ENCODE results near the gene ZNF268. TPM values are rescaled to one million over a fixed set of nuclear protein-coding genes. Genes with fewer than 3 reads are reported as not detected.

ZNF268 gene
- total and polyA plus RNA-seq, 10 of the 15 experiments (the other 5 are each of a cell fraction or from before 2014, with no cell fraction given): 9.4 to 23.2 (median 15.3) TPM

DNA sequence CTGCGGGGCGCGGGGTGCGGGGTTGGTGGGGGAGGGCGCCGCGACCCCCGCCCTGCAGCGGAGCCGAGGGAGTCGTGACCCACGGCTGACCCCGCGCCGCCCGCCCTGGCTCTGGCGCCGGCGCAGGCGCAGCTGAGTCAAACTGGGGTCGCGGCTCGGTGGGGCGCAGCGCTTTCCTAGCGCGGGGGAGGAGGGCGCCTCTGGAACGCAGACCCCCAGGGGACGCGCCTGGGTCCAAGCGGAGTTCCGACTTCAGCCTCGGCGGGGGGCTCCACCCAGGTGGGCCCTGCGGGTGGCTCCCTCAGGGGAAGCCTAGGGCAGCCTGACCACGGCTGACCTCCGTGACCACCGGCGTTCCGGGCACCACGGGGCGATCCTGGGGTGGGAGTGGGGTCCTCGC lies 54.8 kb downstream of the ZNF268 start:
- Histone ChIP-seq H2AFZ (ENCODE audit: control insufficient read depth, low read depth, low read length) (no peak overlapping the region), H3K4me2 (ENCODE audit: control insufficient read depth, insufficient read depth) (no peak overlapping the region), H4K20me1 (ENCODE audit: control insufficient read depth, insufficient read depth) (no peaks in the 10 kb centered on the region), H3K9ac (ENCODE audit: control insufficient read depth, insufficient read depth, low read length) (no peak overlapping the region), H3K27ac (ENCODE audit: control insufficient read depth, insufficient read depth) (no peak overlapping the region), H3K79me2 (ENCODE audit: control insufficient read depth, insufficient read depth, low read length) (no peaks in the 10 kb centered on the region), H3K4me1 (ENCODE audit: control insufficient read depth, insufficient read depth, low read length) (no peaks in the 10 kb centered on the region), H3K36me3 (ENCODE audit: control insufficient read depth in 2 of 2, insufficient read depth in 2 of 2, low read length in 1 of 2) (no peaks in the 10 kb centered on the region), H3K9me3 (replicated peaks; ENCODE audit: control insufficient read depth, insufficient read depth, low read length) (no peaks in the 10 kb centered on the region; the same call in 2 of the 3 replicates), H3K4me3 (no peak overlapping the region), H3K27me3 (replicated peaks in 1 of 2; ENCODE audit: control insufficient read depth in 2 of 2, insufficient read depth in 2 of 2, low read length in 1 of 2) (no peaks in the 10 kb centered on the region)
- in situ Hi-C loops (cut with MboI) (no loop called here), intact Hi-C loops (cut with micrococcal nuclease; ENCODE audit: unreplicated experiment) (no loop called here)
- POLR2A ChIA-PET: no interaction called here
- no peak for FAIRE-seq
- TF ChIP-seq, protein P1, sequence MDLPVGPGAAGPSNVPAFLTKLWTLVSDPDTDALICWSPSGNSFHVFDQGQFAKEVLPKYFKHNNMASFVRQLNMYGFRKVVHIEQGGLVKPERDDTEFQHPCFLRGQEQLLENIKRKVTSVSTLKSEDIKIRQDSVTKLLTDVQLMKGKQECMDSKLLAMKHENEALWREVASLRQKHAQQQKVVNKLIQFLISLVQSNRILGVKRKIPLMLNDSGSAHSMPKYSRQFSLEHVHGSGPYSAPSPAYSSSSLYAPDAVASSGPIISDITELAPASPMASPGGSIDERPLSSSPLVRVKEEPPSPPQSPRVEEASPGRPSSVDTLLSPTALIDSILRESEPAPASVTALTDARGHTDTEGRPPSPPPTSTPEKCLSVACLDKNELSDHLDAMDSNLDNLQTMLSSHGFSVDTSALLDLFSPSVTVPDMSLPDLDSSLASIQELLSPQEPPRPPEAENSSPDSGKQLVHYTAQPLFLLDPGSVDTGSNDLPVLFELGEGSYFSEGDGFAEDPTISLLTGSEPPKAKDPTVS (IDR thresholded peaks at IDR 0.05; ENCODE audit: low read depth, low read length): no peak
- TF ChIP-seq, protein P2, sequence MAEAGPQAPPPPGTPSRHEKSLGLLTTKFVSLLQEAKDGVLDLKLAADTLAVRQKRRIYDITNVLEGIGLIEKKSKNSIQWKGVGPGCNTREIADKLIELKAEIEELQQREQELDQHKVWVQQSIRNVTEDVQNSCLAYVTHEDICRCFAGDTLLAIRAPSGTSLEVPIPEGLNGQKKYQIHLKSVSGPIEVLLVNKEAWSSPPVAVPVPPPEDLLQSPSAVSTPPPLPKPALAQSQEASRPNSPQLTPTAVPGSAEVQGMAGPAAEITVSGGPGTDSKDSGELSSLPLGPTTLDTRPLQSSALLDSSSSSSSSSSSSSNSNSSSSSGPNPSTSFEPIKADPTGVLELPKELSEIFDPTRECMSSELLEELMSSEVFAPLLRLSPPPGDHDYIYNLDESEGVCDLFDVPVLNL (IDR thresholded peaks at IDR 0.05; ENCODE audit: low read depth, low read length): no peak
- TF ChIP-seq ESRRA (IDR thresholded peaks at IDR 0.05; ENCODE audit: low read length): no peak
- no peak for TF ChIP-seq HDGF (IDR thresholded peaks at IDR 0.05)
- no peak for TF ChIP-seq PAX8 (IDR thresholded peaks at IDR 0.05)
- no peak for TF ChIP-seq YY1 (IDR thresholded peaks at IDR 0.05; ENCODE audit: low read depth, low read length)
- TF ChIP-seq, protein P3, sequence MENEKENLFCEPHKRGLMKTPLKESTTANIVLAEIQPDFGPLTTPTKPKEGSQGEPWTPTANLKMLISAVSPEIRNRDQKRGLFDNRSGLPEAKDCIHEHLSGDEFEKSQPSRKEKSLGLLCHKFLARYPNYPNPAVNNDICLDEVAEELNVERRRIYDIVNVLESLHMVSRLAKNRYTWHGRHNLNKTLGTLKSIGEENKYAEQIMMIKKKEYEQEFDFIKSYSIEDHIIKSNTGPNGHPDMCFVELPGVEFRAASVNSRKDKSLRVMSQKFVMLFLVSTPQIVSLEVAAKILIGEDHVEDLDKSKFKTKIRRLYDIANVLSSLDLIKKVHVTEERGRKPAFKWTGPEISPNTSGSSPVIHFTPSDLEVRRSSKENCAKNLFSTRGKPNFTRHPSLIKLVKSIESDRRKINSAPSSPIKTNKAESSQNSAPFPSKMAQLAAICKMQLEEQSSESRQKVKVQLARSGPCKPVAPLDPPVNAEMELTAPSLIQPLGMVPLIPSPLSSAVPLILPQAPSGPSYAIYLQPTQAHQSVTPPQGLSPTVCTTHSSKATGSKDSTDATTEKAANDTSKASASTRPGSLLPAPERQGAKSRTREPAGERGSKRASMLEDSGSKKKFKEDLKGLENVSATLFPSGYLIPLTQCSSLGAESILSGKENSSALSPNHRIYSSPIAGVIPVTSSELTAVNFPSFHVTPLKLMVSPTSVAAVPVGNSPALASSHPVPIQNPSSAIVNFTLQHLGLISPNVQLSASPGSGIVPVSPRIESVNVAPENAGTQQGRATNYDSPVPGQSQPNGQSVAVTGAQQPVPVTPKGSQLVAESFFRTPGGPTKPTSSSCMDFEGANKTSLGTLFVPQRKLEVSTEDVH (IDR thresholded peaks at IDR 0.05; ENCODE audit: low read depth, partially characterized antibody): no peak
- TF ChIP-seq FOS (IDR thresholded peaks at IDR 0.05; ENCODE audit: borderline replicate concordance, extremely low read depth, insufficient read length): no peak
- no peak for TF ChIP-seq BRCA1 (IDR thresholded peaks at IDR 0.05; ENCODE audit: low read depth, low read length)
- TF ChIP-seq BMI1 (IDR thresholded peaks at IDR 0.05; ENCODE audit: borderline replicate concordance): no peak
- RAD21 ChIA-PET (ENCODE audit: unreplicated experiment): no interaction called here
- CTCF ChIA-PET: no interaction called here
- WGBS (ENCODE audit: insufficient coverage, insufficient replicate concordance, low lambda C conversion rate, missing lambda C conversion rate): 97% methylated on average over 11 of the region's 44 CpGs
- no TSS peak for BruUV-seq (replicated peaks)
- no peak for DNase-seq (ENCODE audit: low read depth, low spot score)
- ATAC-seq: no peak
- SMC1A ChIA-PET (ENCODE audit: uncharacterized antibody, unreplicated experiment): no interaction called here

Measured in GM12878 (cell line).